ENCODE results near the gene RNF182. TPM values are rescaled to one million over a fixed set of nuclear protein-coding genes. Genes with fewer than 3 reads are reported as not detected.

The RNF182 gene
- polyA plus RNA-seq, 1 experiment: 1.4 TPM

GRCh38 chr6:14023855-14024254 lies 99.1 kb downstream of the RNF182 start:
- ChIA-PET CTCF (interaction anchor here (1.1 kb wide), 1 partner anchor 11 kb away, joined by 3 read pairs; no protein-coding TSS in a partner anchor), POLR2A (no interaction called here)
- TF ChIP-seq CTCF (IDR thresholded peaks at IDR 0.05; ENCODE audit: insufficient read depth, low read depth, low read length): no peak
- no peak overlapping the region for H3K4me3 ChIP-seq (ENCODE audit: low read depth, low read length)
- no peak for DNase-seq (ENCODE audit: low read depth)
- no peaks in the 10 kb centered on the region for H3K36me3 ChIP-seq (ENCODE audit: control insufficient read depth, insufficient read depth, low read length)
- peaks cover 4% of the 10 kb centered on the region; the same call in 1 of the 2 replicates for H3K27me3 ChIP-seq (ENCODE audit: control insufficient read depth, insufficient read depth, low read length)

DNA sequence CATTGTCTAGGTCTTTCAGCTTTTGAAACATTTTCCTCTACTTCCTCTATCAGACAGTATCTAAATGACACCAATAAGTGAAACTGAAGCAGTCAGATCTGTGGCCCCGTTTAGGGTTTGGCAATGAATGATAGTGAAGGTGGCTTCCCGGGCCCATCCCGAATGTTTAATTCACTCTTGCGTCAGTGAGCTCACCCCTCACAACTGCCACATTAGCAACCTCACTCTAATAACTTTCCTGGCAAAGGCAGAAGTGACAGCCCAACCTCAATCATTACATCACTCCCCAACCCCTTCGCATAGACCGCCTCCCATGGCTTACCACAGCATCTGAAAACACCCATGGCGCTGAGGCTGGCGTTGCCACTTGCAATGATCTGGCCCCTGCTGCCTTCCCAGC lies 100.4 kb downstream of the RNF182 start:
- no peak overlapping the region for H3K4me3 ChIP-seq (ENCODE audit: low read depth, low read length)
- POLR2A ChIA-PET: no interaction called here
- H3K36me3 ChIP-seq (ENCODE audit: control insufficient read depth, insufficient read depth, low read length): no peaks in the 10 kb centered on the region
- H3K27me3 ChIP-seq (ENCODE audit: control insufficient read depth, insufficient read depth, low read length): peaks cover 4% of the 10 kb centered on the region; the same call in 1 of the 2 replicates
- CTCF ChIA-PET: interaction anchor here (1.1 kb wide), 1 partner anchor 9 kb away, joined by 3 read pairs; no protein-coding TSS in a partner anchor
- no peak for DNase-seq (ENCODE audit: low read depth)
- no peak for TF ChIP-seq CTCF (IDR thresholded peaks at IDR 0.05; ENCODE audit: insufficient read depth, low read depth, low read length)

DNA sequence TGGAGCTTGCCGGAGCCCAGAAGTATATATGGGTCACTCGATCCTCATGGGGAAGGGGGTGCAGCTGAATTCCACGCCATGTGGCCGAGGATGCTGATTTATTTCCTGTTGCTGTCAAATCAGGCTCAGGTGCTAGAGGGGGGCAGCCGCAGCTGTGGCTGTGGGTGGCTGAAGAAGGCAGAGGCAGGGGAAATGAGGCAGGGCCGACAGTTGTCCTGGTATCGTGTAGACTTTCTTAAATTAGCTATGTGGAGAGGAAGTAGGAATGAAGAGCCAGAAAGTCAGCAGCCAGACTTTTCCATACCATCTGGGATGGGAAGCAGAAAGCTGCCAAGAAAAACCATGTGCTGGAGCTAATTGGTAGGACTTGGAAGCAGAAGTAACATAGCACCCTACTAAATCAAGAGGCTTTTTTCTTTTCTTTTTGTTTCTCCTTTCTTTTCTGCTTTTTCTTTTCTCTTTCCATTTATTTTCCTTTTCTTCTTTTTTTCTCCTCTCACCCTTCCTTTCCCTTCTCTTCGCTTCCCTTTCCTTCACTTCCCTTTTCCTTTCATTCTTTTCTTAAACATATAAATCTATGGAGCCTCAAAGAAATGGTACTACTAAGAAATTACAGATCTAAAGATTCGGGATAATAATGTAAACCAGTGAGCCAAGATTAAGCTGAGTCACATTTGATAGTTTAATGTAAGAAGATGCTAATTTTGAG lies 102.2 kb downstream of the RNF182 start:
- ChIA-PET CTCF (interaction anchor here (0.5 to 1.4 kb wide), 4 partner anchors 10 to 402 kb away, joined by 3 to 4 read pairs (median 4); no protein-coding TSS in a partner anchor), POLR2A (interaction anchor here (1.0 kb wide), 1 partner anchor 10 kb away, joined by 3 read pairs; no protein-coding TSS in a partner anchor)
- H3K4me3 ChIP-seq (ENCODE audit: low read depth, low read length): no peak overlapping the region
- DNase-seq (ENCODE audit: low read depth): no peak
- H3K27me3 ChIP-seq (ENCODE audit: control insufficient read depth, insufficient read depth, low read length): peaks cover 4% of the 10 kb centered on the region; the same call in 1 of the 2 replicates
- no peak for TF ChIP-seq CTCF (IDR thresholded peaks at IDR 0.05; ENCODE audit: insufficient read depth, low read depth, low read length)
- H3K36me3 ChIP-seq (ENCODE audit: control insufficient read depth, insufficient read depth, low read length): no peaks in the 10 kb centered on the region

- Histone ChIP-seq H3K36me3 (ENCODE audit: control insufficient read depth, insufficient read depth, low read length) (no peaks in the 10 kb centered on the region), H3K4me3 (ENCODE audit: low read depth, low read length) (no peak overlapping the region), H3K27me3 (ENCODE audit: control insufficient read depth, insufficient read depth, low read length) (peaks cover 4% of the 10 kb centered on the region; the same call in 1 of the 2 replicates)
- DNase-seq (ENCODE audit: low read depth): no peak
- TF ChIP-seq CTCF (IDR thresholded peaks at IDR 0.05; ENCODE audit: insufficient read depth, low read depth, low read length): no peak
- ChIA-PET POLR2A (no interaction called here), CTCF (no interaction called here)
Measured at GRCh38 chr6:14028631-14029030, 103.9 kb downstream of the RNF182 start.

GRCh38 chr6:14029605-14030004 lies 104.9 kb downstream of the RNF182 start:
- no peaks in the 10 kb centered on the region for H3K36me3 ChIP-seq (ENCODE audit: control insufficient read depth, insufficient read depth, low read length)
- ChIA-PET CTCF (interaction anchor here (0.6 to 1.1 kb wide), 4 partner anchors 17 to 264 kb away, joined by 3 to 6 read pairs (median 3); no protein-coding TSS in a partner anchor), POLR2A (no interaction called here)
- H3K4me3 ChIP-seq (ENCODE audit: low read depth, low read length): no peak overlapping the region
- TF ChIP-seq CTCF (IDR thresholded peaks at IDR 0.05; ENCODE audit: insufficient read depth, low read depth, low read length): no peak
- no peak for DNase-seq (ENCODE audit: low read depth)
- H3K27me3 ChIP-seq (ENCODE audit: control insufficient read depth, insufficient read depth, low read length): peaks cover 4% of the 10 kb centered on the region; the same call in 1 of the 2 replicates

Other genes with a start within 250 kb of the RNF182 start
- gene RANBP9, start 213.1 kb upstream of the RNF182 start, polyA plus RNA-seq (2011; rRNA removed): 14.4 and 23.4 TPM in 2 replicates
- gene MCUR1, start 110.4 kb upstream of the RNF182 start, polyA plus RNA-seq (2011; rRNA removed): 6.2 and 9.4 TPM in 2 replicates
- gene CD83, start 192.8 kb downstream of the RNF182 start, polyA plus RNA-seq (2011; rRNA removed): 0.85 and 1.2 TPM in 2 replicates